ENCODE measurements around the gene BTBD9.

The BTBD9 gene

GRCh38 chr6:38549795-38550194, 89.9 kb downstream of the BTBD9 start:
- no peak for DNase-seq

DNA sequence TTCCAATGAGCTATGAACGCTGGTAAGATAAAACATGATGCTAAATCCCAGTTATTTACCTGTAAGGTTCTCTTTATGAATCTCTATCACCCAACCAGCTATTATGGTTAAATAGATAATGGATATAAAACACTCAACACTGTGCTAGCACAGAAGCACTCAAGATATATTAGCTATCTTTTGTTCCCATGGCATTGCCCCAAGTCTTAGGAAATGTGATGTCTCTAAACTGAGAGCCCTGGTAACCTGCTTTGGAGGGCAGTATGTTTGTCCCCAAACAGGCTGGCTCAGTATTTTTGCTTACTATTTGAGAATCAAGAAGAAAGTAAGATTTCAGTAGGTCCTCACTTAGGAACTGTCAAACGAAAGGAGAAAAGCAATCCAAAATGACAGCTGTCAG, 90.5 kb downstream of the BTBD9 start:
- DNase-seq: no peak

GRCh38 chr6:38543022-38543421, 96.7 kb downstream of the BTBD9 start:
- no peak for DNase-seq

GRCh38 chr6:38542031-38542430, 97.7 kb downstream of the BTBD9 start:
- no peak for DNase-seq

- no peak for DNase-seq
Observed at GRCh38 chr6:38533064-38533463, 106.7 kb downstream of the BTBD9 start.

GRCh38 chr6:38531134-38531533, 108.6 kb downstream of the BTBD9 start:
- no peak for DNase-seq

DNA sequence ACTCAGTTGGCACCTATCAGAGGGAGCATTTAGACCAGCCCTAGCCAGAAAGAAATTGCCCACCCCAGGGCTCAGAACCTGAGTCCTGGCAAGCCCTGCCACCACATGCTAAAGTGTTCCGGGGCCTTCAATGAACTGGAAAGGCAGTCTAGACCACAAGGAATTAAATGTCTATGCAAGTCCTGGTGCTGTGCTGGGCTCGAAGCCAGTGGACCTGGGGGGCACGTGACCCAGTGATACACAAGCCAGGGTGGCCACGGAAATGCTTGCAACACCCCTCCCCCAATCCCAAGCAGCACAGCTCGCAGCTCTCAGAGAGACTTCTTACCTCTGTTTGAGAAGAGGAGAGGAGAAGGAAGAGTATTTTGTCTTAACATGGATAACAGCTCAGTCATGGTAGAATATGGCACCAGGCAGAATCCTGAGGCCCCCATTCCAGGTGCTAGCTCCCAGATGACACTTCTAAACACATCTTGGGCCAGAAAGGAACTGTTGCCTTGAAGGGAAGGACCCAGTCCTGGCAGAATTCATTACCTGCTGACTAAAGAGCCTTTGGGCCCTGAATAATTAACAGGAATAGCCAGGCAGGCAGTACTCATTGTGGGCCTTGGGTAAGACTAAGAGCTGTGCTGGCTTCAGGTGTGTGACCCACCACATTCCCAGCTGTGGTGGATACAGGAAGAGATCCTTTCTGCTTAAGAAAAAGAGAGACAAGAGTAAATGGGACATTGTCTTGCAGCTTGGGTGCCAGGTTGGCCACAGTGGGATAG, 111.3 kb downstream of the BTBD9 start:
- DNase-seq: no peak

DNA sequence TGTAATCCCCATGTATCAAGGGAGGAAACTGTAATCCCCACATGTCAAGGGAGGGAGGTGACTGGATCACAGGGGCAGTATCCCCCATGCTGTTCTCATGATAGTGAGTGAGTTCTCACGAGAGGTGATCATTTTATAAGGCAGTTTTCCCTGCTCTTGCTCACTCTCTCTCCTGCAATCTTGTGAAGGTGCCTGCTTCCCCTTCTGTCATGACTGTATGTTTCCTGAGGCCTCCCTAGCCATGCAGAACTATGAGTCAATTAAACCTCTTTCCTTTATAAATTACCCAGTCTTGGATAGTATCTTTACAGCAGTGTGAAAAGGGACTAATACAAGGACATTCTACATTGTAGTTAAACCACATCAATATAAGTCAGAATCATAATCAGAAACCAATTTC, 112.4 kb downstream of the BTBD9 start:
- DNase-seq: no peak

GRCh38 chr6:38525888-38526287, 113.8 kb downstream of the BTBD9 start:
- no peak for DNase-seq

DNA sequence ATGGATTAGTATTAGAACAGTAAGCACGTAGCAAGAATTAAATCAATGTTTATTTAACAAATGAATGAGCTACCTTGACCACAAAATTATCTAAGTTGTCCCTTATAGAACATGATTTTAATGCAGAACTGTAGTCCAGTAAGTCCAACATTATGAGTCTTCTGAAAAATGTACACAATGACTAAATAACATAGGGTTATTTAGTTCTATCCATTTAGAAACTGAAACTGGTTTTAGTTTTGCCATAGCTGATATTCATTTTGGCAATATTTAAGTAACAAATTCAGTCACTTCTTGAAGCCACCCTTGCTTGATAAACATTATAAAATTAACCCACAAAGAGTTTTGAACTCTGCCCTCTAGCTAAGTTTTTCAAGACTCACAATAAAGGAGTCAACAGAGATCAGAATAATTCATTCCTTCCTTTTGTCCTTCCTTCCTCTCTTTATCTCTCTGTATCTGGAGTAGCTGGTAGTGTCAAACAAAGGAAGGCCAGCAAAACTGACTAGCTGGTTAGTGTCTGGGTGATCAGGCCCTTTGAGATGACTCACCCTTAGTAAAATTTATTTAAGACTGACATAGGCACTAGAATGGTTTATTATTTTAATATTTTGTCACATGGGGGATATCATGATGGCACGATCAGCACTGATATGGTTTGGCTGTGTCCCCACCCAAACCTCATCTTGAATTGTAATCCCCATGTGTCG, 115.1 kb downstream of the BTBD9 start:
- no peak for DNase-seq

GRCh38 chr6:38522322-38522721, 117.4 kb downstream of the BTBD9 start:
- no peak for DNase-seq

DNA sequence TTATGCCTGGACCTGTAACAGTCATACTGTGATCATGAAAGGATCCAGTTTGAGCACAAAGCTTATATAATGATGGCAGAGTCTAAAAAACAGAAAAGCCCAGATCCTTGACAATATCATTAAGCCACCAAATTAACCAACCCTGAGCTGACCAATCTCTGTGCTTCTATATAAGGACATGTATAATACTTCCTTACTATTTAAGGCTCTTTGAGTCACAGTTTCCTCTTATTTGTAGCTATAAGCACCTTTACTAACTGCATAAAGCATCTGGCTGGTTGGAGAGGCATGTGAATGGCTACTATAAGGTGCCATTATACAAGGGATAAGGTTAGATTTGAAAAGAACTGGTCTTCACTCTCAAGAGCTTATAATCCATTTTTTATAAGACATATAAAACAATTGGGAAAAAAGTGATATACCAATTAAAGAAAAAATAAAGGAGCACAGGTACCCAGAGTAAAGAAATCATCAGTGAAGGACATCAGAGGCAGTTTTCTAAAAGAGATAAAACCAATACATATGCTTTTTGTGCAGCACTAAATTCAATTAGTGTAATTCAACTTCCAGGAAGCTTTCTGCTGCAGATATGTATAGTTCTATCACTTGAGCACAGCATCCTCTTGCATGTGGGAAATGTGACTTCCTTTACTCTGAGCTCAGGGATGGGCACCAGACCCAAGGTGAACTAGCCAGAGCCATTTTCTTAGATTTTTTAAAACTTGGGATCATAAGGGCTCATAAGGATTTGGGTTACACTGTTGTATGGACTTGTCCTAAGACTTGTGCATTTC, 121.0 kb downstream of the BTBD9 start:
- DNase-seq: no peak

DNA sequence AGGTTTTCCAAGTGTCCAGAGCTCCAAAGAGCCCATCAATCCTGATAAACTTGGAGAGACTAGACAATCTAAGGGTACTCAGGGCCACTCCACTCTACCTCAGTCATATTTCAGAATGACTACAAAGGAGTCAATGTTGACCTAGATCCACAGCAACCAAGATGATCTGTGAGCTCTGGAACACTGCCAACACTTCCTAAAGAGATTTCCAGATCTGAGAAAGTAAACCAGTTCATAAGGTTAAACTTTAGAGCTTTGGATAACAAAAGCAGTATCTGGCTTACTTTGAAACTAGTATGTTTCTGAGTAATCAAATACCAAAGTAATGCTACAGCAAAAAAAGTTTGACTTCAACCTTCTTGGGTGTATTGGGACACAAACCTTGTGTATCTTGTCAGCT, 122.7 kb downstream of the BTBD9 start:
- DNase-seq: no peak

DNA sequence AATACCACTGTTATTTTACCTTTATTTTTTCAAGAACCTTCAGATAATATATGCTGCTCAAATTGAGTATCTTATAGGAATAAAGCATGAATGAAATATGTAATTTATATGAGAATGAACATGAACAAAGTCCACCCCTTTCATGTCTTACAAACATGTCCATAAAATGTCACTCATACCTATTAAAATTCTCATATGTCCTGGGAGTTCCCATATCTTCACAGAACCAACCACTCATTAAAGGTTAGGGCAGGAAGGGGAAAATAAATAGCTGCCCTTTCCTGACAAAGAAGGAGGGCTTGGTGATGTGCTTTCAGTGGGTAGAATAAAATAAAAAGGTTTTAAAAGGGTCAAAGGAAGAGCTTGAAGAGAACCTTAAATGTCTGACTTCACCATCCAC, 125.3 kb downstream of the BTBD9 start:
- DNase-seq: no peak

DNA sequence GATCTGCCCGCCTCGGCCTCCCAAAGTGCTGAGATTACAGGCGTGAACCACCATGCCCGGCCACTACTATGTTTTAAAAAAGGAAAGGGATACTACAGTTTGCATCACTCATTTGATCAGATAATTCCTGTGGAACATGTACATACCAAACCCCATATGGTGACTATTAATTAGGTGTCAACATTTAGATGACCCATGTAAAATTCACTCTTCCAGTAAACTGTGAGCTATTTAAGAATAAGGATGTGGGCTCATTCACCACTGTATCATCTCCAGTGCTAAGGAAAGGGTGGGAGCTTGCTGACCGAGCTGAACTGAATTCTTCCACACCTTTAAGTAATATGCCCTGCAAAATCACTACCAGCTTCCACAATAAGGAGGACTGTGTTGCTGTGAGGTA, 127.5 kb downstream of the BTBD9 start:
- no peak for DNase-seq

- DNase-seq: no peak
Observed at GRCh38 chr6:38510205-38510604, 129.5 kb downstream of the BTBD9 start.

GRCh38 chr6:38509713-38510112, 130.0 kb downstream of the BTBD9 start:
- DNase-seq: no peak

GRCh38 chr6:38508894-38509293, 130.8 kb downstream of the BTBD9 start:
- DNase-seq: no peak

- no peak for DNase-seq
Observed at GRCh38 chr6:38508286-38508685, 131.4 kb downstream of the BTBD9 start.

DNA sequence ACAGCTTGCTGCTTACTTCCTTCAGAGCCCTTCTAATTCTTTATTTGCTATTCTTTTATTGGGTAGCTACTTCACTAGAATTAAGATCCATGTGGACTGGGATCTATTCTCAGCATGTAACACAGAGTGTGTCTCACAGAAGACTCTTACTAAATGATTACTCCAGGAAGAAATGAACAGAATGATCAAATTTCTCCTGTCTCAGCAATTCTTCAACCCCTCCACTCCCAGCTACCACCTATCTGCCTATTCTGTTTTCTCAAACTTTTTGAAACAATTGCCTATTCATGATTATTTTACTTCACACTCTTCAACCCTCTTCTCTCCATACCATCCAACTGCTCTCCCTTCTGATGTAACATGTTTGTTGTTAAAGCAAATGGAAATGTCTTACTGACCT, 132.6 kb downstream of the BTBD9 start:
- DNase-seq: no peak

GRCh38 chr6:38505826-38506225, 133.9 kb downstream of the BTBD9 start:
- no peak for DNase-seq

- DNase-seq: no peak
Observed at GRCh38 chr6:38504996-38505395, 134.7 kb downstream of the BTBD9 start.

- DNase-seq: no peak
Observed at GRCh38 chr6:38503960-38504682, 135.6 kb downstream of the BTBD9 start.
